Hippocampal formation (tissue), 2 donors: ENCODE measurements around the gene HEATR5A.
"Not testable (repeated sequence)": the region's sequence is repeated elsewhere in the genome, so short reads cannot be mapped to it uniquely, and the experiment has no call there.

Experiments used
- DNase-seq, 2 donors: peaks; one replicate each; lab custom pipeline; 2025; lab: John Stamatoyannopoulos, UW

HEATR5A gene

DNA sequence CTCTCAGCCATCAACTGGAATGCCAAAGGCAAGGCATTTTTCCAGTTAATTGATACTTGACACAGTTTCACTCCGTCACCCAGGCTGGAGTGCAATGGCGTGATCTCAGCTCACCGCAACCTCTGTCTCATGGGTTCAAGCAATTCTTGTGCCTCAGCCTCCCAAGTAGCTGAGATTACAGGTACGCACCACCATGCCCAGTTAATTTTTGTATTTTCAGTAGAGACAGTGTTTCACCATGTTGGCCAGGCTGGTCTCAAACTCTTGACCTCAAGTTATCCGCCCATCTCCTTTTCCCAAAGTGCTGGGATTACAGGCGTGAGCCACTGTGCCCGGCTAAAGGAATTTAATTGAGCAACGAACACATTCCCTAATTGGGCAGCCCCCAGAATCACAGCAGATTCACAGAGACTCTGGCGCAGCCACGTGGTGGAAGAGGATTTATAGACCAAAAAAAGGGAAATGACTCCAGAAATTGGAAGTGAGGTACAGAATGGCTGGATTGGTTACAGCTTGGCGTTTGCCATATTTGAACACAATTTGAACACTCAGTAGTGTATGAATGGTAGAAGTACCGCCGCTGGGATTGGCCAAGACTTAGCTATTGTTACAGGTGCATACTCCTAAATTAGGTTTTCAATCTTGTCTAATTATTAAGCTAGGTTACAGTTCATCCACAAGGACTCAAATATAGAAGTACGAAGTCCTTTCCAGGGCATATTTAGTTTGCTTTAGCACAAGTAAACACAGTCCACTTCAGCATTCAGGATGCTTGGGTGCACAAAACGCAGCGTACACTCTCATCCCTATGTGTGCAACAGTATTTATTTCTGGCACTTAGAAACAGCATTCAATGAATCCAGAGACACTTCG, 162.6 kb downstream of the HEATR5A start:
- DNase-seq: not testable (repeated sequence)

DNA sequence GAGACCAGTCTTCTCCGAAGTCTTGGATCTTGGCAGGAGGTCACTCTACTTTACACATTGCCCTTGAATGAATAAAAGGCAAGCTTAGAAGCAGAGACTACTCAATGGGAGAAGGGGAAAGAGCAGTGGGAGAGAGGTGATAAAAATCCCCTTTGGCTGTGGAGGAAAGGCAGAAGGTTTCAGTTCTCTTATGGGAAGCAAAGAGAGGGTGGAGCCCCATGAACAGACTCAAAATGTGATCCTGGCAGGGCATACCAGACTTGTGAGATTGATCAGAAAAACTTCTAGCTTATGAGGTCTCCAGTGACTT, 163.2 kb downstream of the HEATR5A start:
- DNase-seq: no peak

DNA sequence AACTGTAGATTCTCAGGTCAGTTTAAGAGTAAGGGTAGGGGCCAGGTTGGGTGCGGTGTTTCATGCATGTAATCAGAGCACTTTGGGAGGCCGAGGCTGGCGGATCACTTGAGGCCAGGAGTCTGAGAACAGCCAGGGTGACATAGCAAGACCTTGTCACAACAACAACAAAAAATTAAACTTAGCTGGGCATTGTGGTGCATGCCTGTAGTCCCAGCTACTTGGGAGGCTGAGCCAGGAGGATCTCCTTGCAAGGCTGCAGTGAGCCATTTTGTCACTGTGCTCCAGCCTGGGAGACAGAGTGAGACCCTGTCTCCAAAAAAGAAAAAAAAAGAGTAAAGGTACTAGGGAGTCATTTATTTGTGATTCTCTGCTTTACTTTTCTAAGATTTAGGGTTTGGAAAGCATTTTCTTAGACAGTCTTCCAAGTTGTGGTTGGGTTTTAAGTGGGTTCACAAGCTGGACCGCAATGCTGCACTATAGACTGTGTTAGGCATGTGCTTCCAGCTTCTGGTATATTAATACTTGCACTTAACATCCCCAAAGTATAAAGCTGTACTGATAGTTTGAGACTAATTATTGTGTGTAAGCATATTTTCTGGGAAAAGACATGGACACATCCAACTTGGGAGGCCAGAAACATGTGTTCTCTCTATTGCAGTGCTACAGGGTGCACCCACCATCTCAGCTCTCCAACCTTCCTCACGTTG, 163.7 kb downstream of the HEATR5A start:
- no peak for DNase-seq

DNA sequence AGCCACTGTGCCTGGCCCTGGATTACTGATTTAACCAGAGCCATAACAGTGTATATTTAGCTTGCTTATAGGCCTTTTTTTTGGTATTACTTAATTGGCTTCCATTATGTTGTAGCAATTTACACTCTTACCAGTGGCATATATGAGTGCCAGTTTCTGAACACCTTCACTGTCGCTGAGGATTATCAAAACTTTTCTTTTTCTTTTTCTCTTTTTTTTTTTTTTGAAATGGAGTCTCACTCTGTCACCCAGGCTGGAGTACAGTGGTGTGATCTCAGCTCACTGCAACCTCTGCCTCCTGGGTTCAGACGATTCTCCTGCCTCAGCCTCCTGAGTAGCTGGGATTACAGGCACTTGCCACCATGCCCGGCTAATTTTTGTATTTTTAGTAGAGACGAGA, 164.4 kb downstream of the HEATR5A start:
- DNase-seq: not testable (repeated sequence)

DNA sequence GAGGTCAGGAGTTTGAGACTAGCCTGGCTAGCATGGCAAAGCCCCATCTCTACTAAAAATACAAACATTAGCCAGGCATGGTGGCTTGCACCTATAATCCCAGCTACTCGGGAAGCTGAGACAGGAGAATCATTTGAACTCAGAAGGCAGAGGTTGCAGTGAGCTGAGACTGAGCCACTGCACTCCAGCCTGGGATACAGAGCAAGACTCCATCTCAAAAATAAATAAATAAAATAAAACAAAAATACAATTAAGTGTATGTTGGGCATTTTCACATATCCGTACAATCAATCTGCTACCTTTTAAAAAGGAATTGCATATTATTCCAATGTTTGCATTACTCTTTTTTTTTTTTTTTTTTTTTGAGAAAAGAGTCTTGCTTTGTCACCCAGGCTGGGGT, 165.1 kb downstream of the HEATR5A start:
- no peak for DNase-seq

DNA sequence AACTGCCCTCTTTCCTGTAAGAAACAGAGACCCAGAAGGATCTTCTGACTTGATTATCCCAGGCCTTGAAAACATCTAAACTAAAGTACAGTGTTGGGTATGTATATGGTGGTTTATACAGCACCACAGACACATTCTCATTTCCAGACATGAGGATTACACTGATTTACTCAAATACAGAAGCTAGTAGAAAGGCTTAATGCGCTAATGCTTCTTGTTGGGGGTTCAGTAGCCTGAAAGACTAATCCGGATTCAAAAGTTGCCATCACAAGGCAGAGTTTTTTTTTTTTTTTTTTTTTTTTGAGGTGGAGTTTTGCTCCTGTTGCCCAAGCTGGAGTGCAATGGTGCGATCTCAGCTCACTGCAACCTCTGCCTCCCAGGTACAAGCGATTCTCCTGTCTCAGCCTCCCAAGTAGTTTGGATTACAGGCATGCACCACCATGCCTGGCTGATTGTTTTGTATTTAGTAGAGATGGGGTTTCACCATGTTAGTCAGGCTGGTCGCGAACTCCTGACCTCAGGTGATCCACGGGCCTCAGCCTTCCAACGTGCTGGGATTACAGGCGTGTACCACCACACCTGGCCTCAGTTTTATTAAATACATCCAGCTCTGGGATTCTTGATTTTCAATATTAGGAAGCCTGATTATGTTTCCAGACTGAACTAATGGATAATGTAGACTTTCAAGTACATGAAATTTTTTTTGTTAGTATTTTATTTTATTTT, 166.4 kb downstream of the HEATR5A start:
- DNase-seq: no peak

DNA sequence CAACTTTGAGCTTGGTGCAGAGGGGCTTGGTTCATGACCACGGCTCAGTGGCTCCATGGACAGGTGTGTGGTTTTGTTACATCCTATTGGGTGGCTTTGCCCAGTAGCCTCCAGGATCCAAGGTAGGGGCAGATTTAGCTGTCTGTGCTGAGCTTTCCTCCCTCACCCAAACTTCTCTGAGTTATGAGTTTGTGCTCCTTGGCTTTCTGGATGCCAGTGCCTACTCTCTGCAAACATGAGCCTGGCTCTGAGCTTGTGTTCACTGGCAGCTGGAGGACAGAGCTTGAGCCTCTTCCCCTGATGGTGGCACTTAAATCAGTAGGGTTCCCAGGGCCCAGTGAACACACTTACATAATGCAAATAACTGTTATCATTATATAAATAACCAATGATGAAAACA, 167.5 kb downstream of the HEATR5A start:
- no peak for DNase-seq

DNA sequence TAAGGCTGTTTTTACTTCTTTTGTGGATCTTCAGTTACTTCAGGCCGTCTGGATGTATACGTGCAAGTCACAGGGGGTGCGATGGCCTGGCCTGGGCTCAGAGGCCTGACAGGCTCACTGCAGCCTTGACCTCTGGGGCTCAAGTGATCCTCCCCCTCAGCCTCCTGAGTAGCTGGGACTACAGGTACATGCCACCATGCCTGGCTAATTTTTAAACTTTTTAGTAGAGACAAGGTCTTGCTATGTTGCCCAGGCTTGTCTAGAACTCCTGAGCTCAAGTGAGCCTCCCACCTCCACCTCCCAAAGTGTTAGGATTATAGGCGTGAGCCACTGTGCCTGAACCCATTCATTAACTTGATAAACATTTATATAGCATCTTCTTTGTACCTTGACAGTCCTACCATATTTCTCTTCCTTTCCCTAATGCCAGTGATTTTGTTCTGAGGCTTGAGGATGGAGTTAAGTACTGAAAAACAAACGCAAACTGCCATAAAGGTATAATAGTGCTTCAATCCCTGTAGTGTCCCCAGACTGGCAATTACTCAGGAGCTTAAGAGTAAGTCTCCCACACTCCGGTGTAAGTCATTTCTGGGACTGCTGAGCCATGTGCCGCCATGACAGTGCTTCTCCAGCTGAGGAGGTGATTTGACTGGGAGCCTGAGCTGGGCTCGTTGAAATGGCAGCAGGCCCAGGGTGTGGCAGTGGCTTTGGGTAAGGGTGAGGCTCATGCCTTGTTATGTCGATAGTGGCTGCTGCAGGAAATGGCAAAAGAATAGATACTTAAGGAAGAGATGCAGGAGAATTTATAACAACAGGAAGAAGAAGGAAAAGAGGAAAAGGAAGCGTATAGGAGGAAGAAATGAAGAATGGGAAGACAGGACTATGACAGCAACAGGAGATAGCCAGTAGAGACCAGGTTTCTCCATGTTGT, 169.1 kb downstream of the HEATR5A start:
- no peak for DNase-seq

DNA sequence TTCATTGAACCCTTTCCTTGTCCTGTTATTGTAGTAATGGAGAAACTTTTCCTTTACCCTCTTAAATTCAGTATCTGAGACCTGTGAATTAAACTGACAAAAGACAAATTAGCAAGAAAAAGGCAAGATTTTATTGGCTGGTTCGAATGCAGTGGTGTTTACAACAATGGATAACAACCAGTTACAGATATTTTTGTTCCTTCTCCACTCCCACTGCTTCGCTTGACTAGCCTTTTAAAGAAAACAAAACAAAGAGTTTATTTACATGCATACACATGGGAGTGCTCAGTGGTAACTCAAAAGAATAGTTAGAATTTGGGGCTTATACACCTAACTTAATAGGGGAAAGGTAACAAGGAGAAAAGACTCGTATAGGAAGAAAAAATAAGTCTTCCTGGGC, 175.7 kb downstream of the HEATR5A start:
- DNase-seq: no peak

DNA sequence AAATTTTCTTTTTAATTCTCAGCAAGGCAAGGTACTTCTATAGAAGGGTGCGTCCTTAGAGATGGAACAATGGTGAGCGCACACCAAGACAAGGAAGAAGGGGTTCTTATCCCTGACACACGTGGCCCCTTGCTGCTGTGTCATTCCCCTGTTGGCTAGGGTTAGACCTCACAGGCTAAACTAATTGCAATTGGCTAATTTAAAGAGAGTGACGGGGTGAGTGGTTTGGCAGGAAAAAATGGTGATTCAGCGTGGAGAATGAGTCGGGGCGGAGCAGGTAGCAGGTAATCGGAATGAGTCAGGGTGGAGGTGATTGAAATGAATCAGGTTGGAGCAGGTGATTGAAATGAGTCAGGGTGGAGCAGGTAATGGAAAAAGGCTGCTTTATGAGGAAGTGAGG, 176.5 kb downstream of the HEATR5A start:
- no peak for DNase-seq

DNA sequence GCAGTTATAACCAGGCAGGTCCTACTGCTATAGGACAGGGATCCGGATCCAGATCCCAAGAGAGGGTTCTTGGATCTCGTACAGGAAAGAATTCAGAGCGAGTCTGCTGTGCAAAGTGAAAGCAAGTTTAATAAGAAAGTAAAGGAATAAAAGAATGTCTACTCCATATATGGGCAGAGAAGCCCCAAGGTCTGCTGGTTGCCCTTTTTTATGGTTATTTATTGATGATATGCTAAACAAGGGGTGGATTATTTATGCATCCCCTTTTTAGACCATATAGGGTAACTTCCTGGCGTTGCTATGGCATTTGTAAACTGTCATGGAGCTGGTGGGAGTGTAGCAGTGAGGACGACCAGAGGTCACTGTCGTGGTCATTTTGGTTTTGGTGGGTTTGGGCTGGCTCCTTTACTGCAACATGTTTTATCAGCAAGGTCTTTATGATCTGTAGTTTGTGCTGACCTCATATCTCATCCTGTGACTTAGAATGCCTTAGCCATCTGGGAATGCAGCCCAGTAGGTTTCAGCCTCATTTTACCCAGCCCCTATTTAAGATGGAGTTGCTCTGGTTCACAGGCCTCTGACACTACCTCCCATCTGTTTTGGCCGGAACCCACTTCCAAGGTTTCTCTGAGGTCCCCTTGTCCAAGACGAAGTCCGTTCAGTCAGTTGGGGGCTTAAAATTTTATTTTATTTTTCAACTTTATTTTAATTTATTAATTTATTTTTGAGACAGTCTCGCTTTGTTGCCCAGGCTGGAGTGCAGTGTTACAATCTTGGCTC, 178.0 kb downstream of the HEATR5A start:
- DNase-seq: not testable (repeated sequence)
